B cell (primary cell): Measurements from ENCODE around the gene PLIN4. TPM values are rescaled to one million over a fixed set of nuclear protein-coding genes. Genes with fewer than 3 reads are reported as not detected.

ENCODE experiments used
- ATAC-seq: fragments of 200-7000 bp; cut with Tn5 transposase; one replicate; pipeline ENCODE4 v1.10.0; 2021; ENCODE audit warnings: low read depth, mild to moderate bottlenecking, moderate number of reproducible peaks, moderate library complexity
- CTCF ChIA-PET: fragments of 350-600 bp; sonication (Branson Sonifier 250); formaldehyde crosslinking; loops from one replicate; lab custom pipeline; 2021; ENCODE audit warnings: antibody characterized with exemption, inconsistent platforms; lab: Charles Lee
- POLR2A ChIA-PET: fragments of 350-600 bp; sonication (Branson Sonifier 250); formaldehyde crosslinking; loops from one replicate; lab custom pipeline; 2021; ENCODE audit warnings: antibody characterized with exemption; lab: Charles Lee
- DNase-seq: peaks from one replicate; pipeline ENCODE4 v3.0.0; 2013
- H2AFZ ChIP-seq: 2 replicates; pipeline ENCODE4 v1.6.1; 2012; ENCODE audit warnings: mild to moderate bottlenecking, low read depth, low read length; ENCODE audit not compliant: insufficient read depth, poor library complexity, severe bottlenecking
- H3K27ac ChIP-seq, 2 donors: 1 replicate in 1 of 2; 2 replicates in 1 of 2; pipeline ENCODE4 v1.5.1; 2012 to 2013; ENCODE audit warnings: low read length in 2 of 2, mild to moderate bottlenecking in 2 of 2, moderate library complexity in 1 of 2
- H3K27me3 ChIP-seq, 4 experiments: fragments of 200-600 bp in 1 of 4; sonication (generic) in 1 of 4; replicated peaks in 1 of 4; 1 replicate in 2 of 4; 2 replicates in 2 of 4; pipeline versions ENCODE4 v1.6.1 to v1.7.0; 2013 to 2016; ENCODE audit warnings: low read length in 3 of 4, mild to moderate bottlenecking in 2 of 4, mixed read lengths in 1 of 4, moderate library complexity in 1 of 4; ENCODE audit not compliant: insufficient read depth in 4 of 4, control insufficient read depth in 3 of 4; ENCODE audit errors: control extremely low read depth in 1 of 4
- H3K36me3 ChIP-seq, 2 experiments: replicated peaks in 1 of 2; 1 replicate in 1 of 2; 2 replicates in 1 of 2; pipeline versions ENCODE4 v1.6.1 to v1.7.1; 2013; ENCODE audit warnings: low read length in 1 of 2; ENCODE audit not compliant: insufficient read depth in 2 of 2, control insufficient read depth in 1 of 2; ENCODE audit errors: control extremely low read depth in 1 of 2, extremely low read depth in 1 of 2
- H3K4me1 ChIP-seq, 2 donors: fragments of 200-600 bp in 1 of 2; sonication (generic) in 1 of 2; 1 replicate in 1 of 2; 2 replicates in 1 of 2; pipeline versions ENCODE4 v1.5.1 to v1.6.1; 2013 to 2017; ENCODE audit warnings: low read length in 2 of 2; ENCODE audit not compliant: control insufficient read depth in 2 of 2, insufficient read depth in 2 of 2
- H3K4me2 ChIP-seq: replicated peaks from 2 replicates; pipeline ENCODE3; 2012; ENCODE audit warnings: mild to moderate bottlenecking, low read depth, low read length; ENCODE audit not compliant: poor library complexity, severe bottlenecking
- H3K4me3 ChIP-seq, 5 experiments: fragments of 200-600 bp in 1 of 5; sonication (generic) in 1 of 5; 1 replicate in 3 of 5; 2 replicates in 2 of 5; pipeline versions ENCODE4 v1.5.1 to v1.7.0; 2011 to 2016; ENCODE audit warnings: low read length in 4 of 5, mild to moderate bottlenecking in 4 of 5, low read depth in 2 of 5, control low read depth in 1 of 5, moderate library complexity in 1 of 5; ENCODE audit not compliant: insufficient read depth in 1 of 5; ENCODE audit errors: control extremely low read depth in 1 of 5, extremely low read depth in 1 of 5
- H3K79me2 ChIP-seq: fragments of 200-600 bp; sonication (generic); one replicate; pipeline ENCODE4 v1.6.0; 2016; ENCODE audit warnings: low read length; ENCODE audit not compliant: control insufficient read depth, insufficient read depth
- H3K9ac ChIP-seq: fragments of 200-600 bp; sonication (generic); 2 replicates; pipeline ENCODE4 v1.6.1; 2017; ENCODE audit warnings: mild to moderate bottlenecking, low read length, moderate library complexity
- H3K9me3 ChIP-seq, 3 donors: one replicate each; pipeline versions ENCODE4 v1.6.1 to v1.7.1; 2013; ENCODE audit warnings: low read length in 2 of 3; ENCODE audit not compliant: control insufficient read depth in 2 of 3, insufficient read depth in 1 of 3; ENCODE audit errors: control extremely low read depth in 1 of 3
- H4K20me1 ChIP-seq: 2 replicates; pipeline ENCODE4 v1.6.0; 2012; ENCODE audit warnings: mild to moderate bottlenecking, low read length; ENCODE audit not compliant: insufficient read depth, control insufficient read depth, poor library complexity, severe bottlenecking
- H3K27ac Mint-ChIP-seq: one replicate; pipeline ENCODE4 v1.8.0; 2021; ENCODE audit warnings: mixed read lengths
- H3K27me3 Mint-ChIP-seq: one replicate; pipeline ENCODE4 v1.8.0; 2021; ENCODE audit warnings: mixed read lengths
- H3K4me1 Mint-ChIP-seq: one replicate; pipeline ENCODE4 v1.8.0; 2021; ENCODE audit warnings: mixed read lengths
- H3K4me3 Mint-ChIP-seq: one replicate; pipeline ENCODE4 v1.8.0; 2021; ENCODE audit warnings: mixed read lengths
- H3K9me3 Mint-ChIP-seq: one replicate; pipeline ENCODE4 v1.8.0; 2022; ENCODE audit warnings: mixed read lengths; ENCODE audit not compliant: insufficient read depth
- CTCF ChIP-seq: fragments of 200-600 bp; IDR thresholded peaks from one replicate; pipeline ENCODE4 v1.8.0; 2022; ENCODE audit warnings: antibody characterized with exemption, mild to moderate bottlenecking
- EZH2 ChIP-seq: IDR thresholded peaks from 2 replicates; pipeline ENCODE4 v1.6.1; 2012; ENCODE audit warnings: borderline replicate concordance, low read depth, mild to moderate bottlenecking, moderate library complexity, low read length; ENCODE audit not compliant: insufficient read depth, poor library complexity, severe bottlenecking
- WGBS: methylation state at CpG from one replicate; pipeline ENCODE4 v1.1.5; 2013; ENCODE audit warnings: missing lambda C conversion rate; ENCODE audit not compliant: insufficient coverage; 5-methylcytosine and 5-hydroxymethylcytosine counted together
- intact Hi-C: fragments of 100-400 bp; cut with micrococcal nuclease; formaldehyde crosslinking; loops from one replicate; pipeline ENCODE4 v1.10.0; 2022
- polyA plus RNA-seq: library from polyadenylated mRNA; depleted of rRNA; stranded (reverse); fragments of >200 nt; gene quantifications from 2 replicates; pipeline ENCODE4 v1.2.3, GENCODE V29; 2012
- total RNA-seq, 2 donors: library from RNA; stranded (reverse); fragments of 120-200 nt in 1 of 2; gene quantifications; 1 replicate in 1 of 2; 2 replicates in 1 of 2; pipeline versions ENCODE4 v1.2.3 to v1.2.4, GENCODE V29; 2013 to 2022

Gene PLIN4
- total and polyA plus RNA-seq, 2 donors (not counting 1 experiment from before 2014, with no cell fraction given), result 0.04 to 0.07 TPM

GRCh38 chr19:4497770-4498389, 20.4 kb downstream of the PLIN4 start:
- no peaks in the 10 kb centered on the region for H4K20me1 ChIP-seq
- CTCF ChIA-PET, result interaction anchor here (0.7 kb wide), 1 partner anchor 26 kb away, joined by 3 read pairs; no protein-coding TSS in a partner anchor
- peaks cover 0 to 43% of the 10 kb centered on the region in 2 experiments for H3K36me3 ChIP-seq

More at GRCh38 chr19:4497770-4498389, 20.4 kb downstream of the PLIN4 start:
- Mint-ChIP-seq H3K4me3 (no peak overlapping the region), H3K4me1 (no peaks in the 10 kb centered on the region), H3K27ac (no peak overlapping the region), H3K9me3 (no peaks in the 10 kb centered on the region), H3K27me3 (no peaks in the 10 kb centered on the region)
- WGBS, result 92% methylated on average over 20 of the region's 25 CpGs
- H3K27ac ChIP-seq, result no peak overlapping the region
- intact Hi-C loops, result no loop called here
- no peak overlapping the region for H3K4me2 ChIP-seq
- H3K4me3 ChIP-seq, result no peak overlapping the region
- H2AFZ ChIP-seq, result no peak overlapping the region
- no peak overlapping the region for H3K9ac ChIP-seq
- TF ChIP-seq EZH2, result no peak
- no peak for TF ChIP-seq CTCF
- H3K9me3 ChIP-seq, result no peaks in the 10 kb centered on the region
- no peak for ATAC-seq
- no peaks in the 10 kb centered on the region for H3K27me3 ChIP-seq
- DNase-seq, result no peak
- H3K79me2 ChIP-seq, result peaks cover 3% of the 10 kb centered on the region
- POLR2A ChIA-PET, result no interaction called here
- no peaks in the 10 kb centered on the region for H3K4me1 ChIP-seq
